HG02678 (cell line): Measurements from ENCODE around the gene C1orf174.

Experiments used
- ATAC-seq: cut with Tn5 transposase; IDR thresholded peaks from one replicate; pipeline ENCODE4 v1.9.1; 2021; ENCODE audit warnings: mild to moderate bottlenecking, moderate library complexity; ENCODE audit not compliant: unreplicated experiment

Gene C1orf174

DNA sequence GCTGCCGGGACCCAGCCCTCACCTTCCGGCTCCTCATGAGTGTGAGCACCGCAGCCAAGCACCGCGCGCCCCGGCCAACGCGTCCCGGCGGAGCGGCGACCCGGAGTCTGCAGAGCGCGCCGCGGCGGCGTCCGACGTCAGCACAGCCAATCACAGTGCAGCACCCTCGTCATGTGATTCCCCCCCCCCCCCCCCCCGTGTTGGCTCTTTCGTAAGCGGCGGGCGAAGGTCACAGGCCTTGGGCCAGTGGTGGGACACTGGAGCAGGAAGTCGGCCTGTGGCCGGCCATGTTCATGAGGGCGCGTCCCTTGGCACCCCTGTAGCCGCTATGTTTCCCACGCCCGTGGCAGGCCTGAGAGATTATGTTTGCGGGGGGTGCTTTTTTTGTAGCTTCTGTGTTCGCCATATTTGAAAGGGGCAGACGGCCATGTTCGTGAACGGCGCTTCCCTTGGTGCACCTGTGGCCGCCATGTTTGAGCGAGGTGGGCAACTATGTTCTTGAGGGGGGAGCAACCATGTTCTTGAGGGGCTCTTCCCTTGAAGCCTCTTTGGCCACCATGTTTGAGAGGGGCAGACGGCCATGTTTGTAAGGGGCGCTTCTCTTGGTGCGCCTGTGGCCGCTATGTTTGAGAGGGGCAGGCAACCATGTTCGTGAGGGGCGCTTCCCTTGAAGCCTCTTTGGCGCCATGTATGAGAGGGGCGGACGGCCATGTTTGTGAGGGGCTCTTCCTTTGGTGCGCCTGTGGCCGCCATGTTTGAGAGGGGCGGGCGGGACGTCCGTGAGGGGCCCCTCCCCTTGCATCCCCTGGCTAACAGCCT, at the start of gene C1orf174:
C1orf174 (minus strand) TSS at position 123 of the 819 bp plus-strand sequence; CDS start at position 37, 86 bp downstream.
- peak; percentile 64 for ATAC-seq

DNA sequence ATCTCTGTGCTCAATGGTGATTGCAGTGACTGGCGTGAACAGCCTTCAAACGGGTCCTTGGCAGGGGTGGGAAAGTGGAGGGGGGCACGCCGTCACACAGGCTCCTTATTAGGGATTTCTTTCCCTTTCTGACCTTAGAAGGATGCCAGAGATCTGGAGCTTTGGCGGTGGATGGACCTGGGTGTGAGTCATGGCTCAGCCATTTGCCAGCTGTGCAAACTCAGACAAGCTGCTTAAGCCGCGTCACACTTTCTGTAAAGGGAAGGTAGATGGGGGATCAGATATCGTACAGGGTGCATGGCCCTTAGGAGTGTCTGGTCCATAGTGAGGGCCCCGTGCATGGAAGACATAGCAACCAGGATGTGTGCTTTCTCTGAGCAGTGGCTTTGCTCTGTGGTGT, 48.3 kb upstream of the C1orf174 start:
- no peak for ATAC-seq

DNA sequence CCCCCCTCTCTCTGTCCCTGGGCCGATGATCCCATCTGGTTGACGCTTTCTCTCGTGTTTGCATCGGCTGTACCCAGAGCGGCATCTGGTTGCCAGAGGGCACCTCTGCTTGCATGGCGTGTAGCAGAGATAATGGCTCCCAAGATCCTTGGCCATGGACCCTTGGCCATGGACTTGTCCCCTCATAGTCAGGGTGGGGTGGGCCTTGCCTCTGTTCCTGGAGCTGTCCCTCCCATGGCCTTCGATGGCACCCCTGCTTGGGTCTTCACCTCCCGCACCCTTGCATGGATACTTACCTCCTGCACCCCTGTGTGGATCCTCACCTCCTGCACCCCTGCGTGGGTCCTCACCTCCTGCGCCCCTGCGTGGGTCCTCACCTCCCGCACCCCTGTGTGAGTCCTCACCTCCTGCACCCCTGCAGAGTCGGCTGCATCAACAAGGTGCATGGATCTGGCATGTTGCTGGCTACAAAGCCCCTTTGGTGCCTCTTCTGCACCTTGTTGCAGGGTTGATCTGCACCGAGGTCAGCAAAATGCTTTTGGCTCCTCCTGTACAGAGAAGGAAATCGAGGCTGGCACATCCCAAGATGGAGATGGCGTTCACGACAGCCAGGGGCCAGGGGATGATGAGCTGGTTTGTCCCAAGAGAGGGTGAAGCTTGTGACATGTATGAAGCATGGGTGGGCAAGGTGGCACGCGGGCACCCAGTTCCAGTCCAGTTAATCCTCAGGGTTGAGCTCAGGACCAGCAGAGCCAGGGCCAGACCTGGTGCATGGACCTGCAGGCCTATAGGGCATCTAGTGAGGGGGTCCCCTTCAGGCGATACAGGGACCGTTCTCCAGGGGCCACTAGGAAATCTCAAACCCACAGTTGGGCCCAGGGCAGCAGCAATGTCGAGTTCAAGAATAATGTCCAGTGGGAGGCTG, 46.1 kb upstream of the C1orf174 start:
- ATAC-seq: no peak

DNA sequence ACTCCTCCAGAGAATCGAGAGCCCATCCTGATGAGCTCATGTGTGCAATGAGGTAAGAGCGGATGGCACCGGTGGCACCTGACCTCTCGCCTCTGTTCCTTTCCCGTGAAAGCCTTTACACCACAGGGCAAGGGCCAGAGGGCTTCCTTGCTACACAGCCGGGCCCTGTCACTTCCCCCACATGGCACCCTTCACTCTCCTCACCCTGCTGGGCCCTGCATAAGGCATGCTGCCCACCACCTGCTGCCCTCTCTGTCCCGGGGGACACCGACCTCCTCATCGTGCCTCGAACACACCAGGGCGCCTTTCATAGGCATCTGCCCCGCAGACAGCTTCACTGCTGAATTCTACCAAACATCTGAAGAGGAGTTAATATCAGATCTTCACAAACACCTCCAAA, 45.1 kb upstream of the C1orf174 start:
- no peak for ATAC-seq

DNA sequence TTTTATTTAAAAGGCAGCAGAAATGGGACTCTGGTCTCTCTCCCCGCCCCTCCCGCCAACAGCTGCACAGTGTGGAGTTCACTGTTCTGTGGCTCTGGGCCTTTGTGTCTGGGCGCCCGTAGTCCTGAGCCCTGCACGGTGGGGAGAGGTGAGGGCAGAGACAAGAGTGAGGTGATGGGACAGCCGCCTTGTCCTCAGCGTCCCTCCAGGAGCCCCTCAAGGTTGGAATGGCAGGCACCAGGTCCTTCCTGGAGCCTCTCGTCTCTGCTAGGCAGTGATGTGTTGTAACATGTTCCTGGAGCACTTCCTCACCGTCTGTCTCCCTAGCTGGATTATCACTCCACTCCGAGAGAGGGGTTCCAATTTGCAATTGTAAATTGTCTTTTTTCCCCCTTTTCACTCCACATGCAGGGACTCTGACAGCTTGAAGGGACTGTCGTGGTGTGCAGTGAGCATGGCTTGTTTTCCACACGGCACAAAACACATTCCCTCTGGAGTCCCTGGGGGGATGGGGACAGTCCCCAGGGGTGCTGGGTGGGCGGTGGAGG, 44.6 kb upstream of the C1orf174 start:
- ATAC-seq: no peak

DNA sequence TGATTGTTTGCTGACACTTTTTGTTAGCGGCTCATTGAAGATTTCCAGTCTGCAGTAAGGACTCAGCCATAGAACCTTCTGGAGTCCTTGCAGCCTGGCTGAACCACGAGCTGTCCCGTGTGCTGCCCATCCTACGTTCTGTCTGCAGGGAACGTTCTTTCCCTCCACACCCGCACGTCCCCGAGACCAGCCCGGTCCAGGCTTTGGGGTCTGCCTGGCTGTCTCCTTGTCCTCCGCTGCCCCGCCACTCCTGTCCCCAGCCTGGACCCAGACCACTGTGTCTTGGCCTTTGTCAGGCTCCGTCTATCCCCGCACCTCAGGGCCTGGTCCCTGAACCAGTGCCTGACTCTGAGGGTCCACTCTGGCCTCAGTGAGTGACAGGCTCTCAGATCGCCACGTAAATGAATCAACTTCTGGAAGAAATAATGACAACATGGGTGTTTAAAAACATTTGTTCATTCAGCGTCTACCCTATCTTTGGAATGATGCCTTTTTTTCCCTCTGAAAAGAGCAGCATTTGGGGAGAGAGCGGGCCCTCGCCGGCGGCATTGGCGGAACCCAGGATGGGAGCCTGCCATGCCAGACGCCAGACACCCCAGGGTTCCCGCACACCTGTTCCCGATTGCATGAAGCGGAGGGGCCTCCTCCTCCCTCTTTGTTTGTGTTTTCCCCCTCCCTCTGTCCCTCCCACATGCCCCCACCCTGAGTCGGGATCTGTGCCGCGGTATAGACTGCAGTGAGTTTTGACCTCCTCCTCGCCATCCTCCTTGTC, 43.9 kb upstream of the C1orf174 start:
- ATAC-seq: no peak

DNA sequence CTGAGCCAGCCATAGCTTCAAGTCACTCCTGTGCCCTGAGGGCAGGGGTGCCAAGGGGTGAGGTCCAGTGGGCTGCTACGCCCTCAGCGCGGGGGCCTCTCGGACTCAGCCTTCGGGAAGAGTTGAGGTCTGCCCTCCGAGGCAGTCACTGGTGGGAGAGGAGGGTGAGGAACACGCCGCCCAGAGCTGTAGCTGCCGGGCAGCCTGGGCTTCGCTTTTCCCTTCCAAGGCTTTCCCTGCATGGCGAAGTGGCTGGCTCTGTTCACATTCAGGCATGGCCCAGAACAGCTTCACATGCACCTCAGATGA, 43.0 kb upstream of the C1orf174 start:
- ATAC-seq: no peak

DNA sequence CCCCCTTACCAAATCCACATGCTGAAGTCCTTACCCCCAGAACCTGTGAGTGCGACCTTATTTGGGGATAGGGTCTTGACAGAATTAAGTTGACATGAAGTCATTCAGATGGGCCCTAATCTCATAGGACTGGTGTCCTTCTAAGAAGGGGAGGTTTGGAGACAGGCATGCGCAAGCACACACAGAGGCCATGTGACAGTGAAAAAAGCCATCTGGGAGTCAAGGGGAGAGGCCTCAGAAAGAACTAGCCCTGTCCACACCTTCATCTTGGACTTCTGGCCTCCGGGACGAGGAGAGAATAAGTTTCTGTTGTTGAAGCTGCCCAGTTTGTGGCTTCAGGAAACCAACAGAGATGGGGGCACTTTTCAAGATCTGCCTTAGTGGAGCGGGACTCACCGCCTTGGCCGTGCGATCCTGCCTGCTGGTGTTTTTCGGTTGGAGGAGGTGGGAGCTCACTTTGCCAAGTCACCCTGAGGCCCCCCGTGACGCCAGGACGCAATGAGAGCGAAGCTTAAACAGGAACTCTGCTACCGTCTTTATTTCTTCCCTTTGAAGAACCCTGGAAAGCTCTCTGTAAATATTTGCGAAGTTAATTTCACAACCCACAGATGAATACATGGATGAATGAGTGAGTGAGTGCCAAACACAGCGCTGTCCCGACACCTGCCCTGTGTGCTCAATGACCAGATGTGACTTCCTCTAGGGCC, 42.5 kb upstream of the C1orf174 start:
- no peak for ATAC-seq

DNA sequence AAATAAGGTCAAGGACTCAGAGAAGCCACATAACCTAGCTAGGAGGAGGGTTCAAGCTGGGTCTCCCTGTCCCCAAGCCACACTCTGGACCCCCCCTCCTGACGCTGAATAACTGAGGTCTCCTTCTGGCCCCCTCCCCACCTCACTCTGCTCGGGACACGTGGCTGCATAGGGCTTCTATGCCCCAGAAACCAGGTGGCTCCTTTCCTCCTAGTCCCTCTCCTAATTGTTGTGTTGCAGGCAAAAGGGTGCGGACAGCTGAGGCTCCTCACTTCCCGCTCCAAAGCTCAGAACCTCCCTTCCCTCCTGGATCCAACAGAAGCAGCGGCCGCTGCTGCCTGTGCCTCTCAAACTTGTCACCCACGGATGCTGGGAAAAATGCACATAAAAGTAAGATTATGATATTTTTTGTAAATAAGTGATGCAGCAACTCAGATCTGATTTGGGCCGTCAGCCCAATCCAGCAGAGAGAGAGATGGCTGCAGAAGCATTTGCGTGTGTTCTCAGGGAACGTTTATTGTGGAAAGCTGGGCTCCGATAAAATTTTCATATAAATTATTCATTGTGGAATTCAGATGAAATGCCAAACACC, 40.8 kb upstream of the C1orf174 start:
- no peak for ATAC-seq

DNA sequence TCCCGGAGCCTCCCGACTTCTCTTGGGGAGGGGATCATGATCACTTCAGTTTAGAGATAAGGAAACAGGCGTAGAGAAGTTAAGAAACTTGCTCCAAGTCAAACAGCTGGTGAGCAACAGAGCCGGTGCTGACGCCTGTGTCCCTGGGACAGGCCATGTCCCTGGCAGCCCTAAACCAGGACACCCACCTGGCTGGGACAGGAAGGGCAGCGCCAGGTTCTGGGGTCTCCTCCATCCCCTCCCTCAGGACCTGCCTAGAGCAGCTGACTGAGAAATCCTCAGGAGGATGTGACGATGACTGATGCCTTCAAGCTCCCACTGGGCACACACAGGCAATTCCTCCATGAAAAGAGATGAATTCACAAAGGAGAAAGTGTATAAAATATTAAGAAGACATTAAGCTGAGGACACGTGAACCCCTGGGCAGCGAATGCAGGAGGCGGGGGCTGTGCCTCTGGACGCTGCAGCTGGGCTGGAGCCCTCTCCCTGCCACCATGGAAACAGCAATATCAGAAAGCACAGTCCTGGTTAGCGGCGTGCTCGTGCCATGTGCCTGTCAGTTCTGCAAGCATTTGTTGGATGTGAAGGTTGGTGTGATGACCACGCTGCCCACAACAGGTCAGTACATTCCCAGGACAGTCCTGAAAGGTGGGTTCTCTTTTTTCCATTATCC, 40.1 kb upstream of the C1orf174 start:
- ATAC-seq: no peak

DNA sequence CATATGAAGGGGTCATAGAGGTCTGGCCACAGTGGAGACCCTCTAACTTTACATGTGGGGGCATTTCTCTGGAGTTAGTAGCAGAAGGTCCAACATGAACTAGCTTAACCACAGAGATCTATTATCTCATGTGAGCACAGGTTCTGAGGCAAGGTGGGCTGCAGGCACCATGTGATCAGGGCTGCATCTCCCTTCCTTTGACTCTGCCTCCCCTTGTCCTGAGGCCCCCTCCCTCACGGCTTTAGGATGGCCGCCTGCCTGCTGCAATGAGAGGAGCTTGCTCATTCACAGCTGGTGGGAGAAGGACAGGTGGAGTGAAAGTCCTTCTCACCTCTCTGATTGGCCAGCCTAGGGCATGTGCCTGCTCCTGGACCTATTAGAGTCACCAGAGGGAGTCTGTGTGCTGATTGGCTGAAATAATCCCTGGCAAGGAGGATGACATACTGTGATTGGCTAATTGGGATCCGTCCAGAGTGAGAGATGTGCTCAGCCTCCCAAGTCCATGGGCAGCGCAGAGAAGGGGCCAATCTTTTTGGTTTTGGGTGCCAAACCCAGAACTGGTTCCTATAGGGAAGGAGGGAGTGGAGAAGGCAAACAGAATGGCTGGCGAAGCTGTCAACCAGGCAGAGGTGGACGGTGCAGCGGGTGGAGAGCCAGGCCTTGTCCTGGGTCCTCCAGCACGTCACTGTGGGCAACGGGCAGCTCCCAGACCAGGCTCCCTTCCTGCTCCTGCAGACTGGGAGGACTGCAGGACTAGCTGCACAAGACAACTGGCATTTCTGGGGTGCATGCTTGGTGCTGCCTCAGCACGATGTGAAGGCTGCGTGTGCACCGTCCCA, 39.4 kb upstream of the C1orf174 start:
- ATAC-seq: no peak

DNA sequence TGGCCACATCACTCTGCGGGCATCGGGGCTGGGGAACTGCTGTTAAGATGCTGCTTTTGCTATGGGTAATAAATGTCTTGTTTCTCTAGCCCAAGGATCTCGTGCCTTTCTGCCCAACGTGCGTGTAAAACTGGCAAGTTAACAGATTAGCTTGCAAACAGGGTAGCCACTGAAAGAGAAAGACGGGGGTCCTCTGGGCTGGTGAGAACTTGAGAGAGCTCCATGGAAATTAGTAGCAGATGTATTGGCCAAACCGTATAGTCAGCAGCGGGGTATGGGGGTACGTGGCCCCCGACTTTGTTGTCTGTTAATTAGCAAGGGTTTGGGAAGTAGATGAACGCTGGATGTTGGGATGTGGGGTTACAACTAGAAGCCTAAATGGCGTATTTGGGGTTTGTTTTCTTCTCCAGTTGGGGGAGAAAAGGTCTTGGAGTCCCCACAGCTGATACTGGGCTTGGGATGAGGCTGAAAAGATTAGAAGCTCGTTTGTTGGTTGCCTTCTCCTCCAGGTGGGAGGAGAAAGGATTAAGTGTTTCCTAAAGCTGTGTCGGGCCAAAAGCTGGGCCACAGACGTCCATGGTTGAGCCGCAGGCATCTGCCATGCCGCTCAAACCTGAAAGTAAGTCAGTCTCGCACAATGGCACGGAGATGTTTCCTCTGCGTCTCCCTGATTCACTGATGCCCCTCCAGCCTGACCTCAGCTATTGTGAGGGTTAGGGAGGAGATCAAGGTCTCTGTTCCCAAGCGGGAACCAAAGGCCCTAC, 32.3 kb upstream of the C1orf174 start:
- ATAC-seq: no peak

DNA sequence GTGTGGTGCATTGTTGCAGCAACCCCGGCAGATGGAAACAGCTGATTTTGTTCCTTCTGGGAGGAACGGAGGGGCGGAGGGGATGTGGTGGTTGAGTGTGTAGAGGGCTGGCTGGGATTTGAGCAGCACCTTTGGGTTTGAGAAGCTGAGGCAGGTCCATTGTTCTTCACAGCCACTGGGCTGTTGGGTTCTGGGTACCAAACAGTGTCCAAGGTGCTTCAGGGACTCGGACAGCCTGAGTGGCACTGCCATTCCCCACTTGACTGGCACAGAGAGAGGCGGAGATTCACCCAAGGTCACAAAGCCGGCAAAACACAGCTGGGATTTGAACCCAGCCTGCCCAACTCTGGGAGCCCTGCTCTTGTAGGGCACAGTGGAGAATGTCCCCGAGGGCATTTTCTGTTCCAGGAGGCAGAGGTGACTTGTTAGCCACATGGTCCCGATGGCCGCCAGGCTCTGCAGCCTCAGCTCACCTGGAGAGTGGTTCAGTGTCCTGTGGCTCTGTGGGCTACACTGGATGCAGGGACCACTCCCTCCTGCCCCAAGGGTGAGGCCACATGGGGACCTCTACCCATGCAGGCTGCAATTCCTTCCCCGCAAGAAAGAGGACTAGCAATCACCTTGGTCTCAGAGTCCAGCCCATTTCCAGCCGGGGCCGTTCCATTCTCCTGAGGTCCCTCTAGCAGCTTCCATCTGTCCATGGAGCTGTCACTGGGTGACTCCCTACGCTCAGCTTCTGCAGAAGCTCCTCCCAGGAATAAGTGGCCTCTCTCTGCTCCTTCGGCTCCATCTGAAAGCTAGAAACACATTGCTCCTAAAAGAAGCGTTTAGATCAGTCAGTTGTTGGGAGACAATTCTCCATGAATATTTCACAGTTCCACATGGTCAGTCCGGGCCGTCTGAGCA, 31.2 kb upstream of the C1orf174 start:
- ATAC-seq: no peak

DNA sequence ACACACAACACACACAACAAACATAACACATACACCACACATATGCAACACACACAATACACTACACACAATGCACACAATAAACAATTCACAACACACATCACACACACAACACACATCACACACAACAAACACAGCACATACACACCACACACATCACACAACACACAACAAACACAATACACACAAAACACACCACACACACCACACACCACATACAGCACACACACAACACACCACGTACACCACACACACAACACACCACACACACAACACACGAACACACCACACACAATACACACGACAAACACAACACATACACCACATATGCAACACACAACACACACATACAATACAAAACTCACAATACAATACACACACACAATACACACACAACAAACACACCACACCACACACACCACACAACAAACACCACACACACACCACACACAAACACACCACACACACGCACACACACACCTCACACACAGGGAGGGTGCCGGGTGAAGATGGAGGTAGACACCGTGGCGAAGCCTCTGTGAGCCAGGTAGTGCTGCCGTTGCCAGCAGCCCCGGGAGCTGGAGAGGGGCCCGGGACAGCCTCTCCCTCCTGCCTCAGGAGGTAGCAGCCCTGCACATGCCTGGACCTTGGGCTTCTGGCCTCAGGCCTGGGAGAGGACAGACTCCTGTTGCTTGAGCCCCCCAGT, 30.4 kb upstream of the C1orf174 start:
- no peak for ATAC-seq

DNA sequence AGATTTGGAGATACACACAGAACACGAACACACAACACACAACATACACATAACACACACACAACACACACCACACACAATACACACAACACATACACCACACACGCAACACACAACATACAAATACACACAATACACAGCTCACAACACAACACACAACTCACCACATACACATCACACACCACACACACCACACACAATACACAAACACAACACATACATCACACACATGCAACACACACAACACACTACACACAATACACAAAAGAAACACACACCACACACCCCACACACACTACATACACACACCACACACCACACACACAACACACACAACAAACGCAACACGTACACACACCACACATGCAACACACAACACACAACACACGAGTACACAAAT, 29.1 kb upstream of the C1orf174 start:
- no peak for ATAC-seq

DNA sequence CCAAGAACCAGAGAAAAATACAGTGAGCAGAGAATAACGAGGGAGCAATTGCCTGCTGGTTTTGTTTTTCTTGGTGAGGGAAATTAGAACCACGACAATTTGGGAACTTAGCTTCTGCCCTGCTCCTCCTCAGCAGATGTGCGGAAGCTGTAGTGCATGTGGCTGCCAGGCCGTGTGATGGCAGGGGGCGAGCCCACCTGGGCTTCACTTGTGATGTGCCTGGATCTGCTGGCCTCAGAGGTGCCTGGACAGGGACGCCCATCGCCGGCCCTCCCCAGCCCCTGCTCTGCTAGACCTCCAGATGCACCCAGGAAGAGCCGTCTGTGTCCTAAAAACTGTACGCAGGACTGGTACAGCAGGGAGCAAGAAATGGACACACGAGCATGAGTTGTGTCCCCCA, 28.5 kb upstream of the C1orf174 start:
- ATAC-seq: no peak
